ENCODE results near the gene CLRN2.

The CLRN2 gene

DNA sequence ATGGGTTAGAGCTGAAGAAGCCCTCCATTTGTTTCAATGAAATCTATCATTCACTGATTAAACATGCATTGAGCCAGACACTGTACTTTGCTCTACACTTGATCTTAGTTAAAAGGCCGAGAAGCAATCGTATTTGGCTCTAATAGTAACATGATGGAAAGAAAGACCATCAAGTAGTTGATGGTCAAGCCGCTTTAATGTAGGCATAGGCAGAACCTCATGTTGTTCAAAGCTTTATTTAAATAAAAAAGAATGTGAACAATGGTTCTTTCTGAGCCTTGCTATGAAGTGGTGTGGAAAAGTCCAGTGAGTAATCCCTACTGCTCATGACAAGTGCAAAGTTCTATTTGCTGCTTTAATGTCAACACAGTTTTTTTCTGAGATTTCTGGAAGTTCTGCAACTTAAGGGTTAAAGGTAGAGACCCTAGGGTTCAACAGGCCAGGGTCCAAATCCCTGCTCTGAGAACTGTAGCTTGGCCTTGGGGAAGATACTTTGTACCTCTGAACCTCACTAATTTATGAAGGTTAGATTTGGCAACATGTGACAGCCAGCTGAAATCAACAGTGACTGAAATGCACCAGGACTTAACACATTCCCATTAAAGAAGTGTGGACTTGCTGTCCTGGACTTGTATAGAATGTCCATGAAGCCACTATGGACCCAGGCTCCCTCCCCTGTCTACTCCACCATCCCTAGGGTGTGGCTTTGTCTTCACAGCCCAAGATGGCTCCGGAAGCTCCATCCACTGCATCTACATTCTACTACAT is 44.2 kb downstream of the CLRN2 start:
- TF ChIP-seq EZH2phosphoT487 (IDR thresholded peaks at IDR 0.05; ENCODE audit: borderline replicate concordance, low read length) (no peak), CTCF (IDR thresholded peaks at IDR 0.05; ENCODE audit: low read depth, low read length, poor library complexity, severe bottlenecking) (no peak)
- H3F3A ChIP-seq (ENCODE audit: control insufficient read depth, insufficient read depth): no peaks in the 10 kb centered on the region
- no peak overlapping the region for H3K4me3 ChIP-seq (ENCODE audit: low read length)
- H3K27ac ChIP-seq (ENCODE audit: low read depth, low read length): no peak overlapping the region
- no peaks in the 10 kb centered on the region for H4K20me1 ChIP-seq (ENCODE audit: control insufficient read depth, insufficient read depth, low read depth, low read length)
- no peaks in the 10 kb centered on the region for H3K4me1 ChIP-seq (ENCODE audit: control insufficient read depth, low read length)
- no peaks in the 10 kb centered on the region for H3K9me3 ChIP-seq (ENCODE audit: control insufficient read depth, insufficient read depth, low read length)
- no peaks in the 10 kb centered on the region for H3K9me2 ChIP-seq (replicated peaks; ENCODE audit: control insufficient read depth, low read length)
- H3K36me3 ChIP-seq (ENCODE audit: control insufficient read depth, low read length): no peaks in the 10 kb centered on the region
- H3K27me3 ChIP-seq (ENCODE audit: control insufficient read depth, low read length): no peaks in the 10 kb centered on the region; the same call in 1 of the 2 replicates
- no peak overlapping the region for H3K4me2 ChIP-seq (ENCODE audit: low read length)
- H3K79me2 ChIP-seq (ENCODE audit: control insufficient read depth, low read length): no peaks in the 10 kb centered on the region

- no peak for TF ChIP-seq EZH2phosphoT487 (IDR thresholded peaks at IDR 0.05; ENCODE audit: borderline replicate concordance, low read length)
- no peak for TF ChIP-seq CTCF (IDR thresholded peaks at IDR 0.05; ENCODE audit: low read depth, low read length, poor library complexity, severe bottlenecking)
- H3K79me2 ChIP-seq (ENCODE audit: control insufficient read depth, low read length): no peaks in the 10 kb centered on the region
- no peaks in the 10 kb centered on the region for H4K20me1 ChIP-seq (ENCODE audit: control insufficient read depth, insufficient read depth, low read depth, low read length)
- no peaks in the 10 kb centered on the region for H3K9me3 ChIP-seq (ENCODE audit: control insufficient read depth, insufficient read depth, low read length)
- H3K4me2 ChIP-seq (ENCODE audit: low read length): no peak overlapping the region
- H3K4me3 ChIP-seq (ENCODE audit: low read length): no peak overlapping the region
- no peaks in the 10 kb centered on the region for H3K36me3 ChIP-seq (ENCODE audit: control insufficient read depth, low read length)
- no peaks in the 10 kb centered on the region for H3F3A ChIP-seq (ENCODE audit: control insufficient read depth, insufficient read depth)
- H3K27me3 ChIP-seq (ENCODE audit: control insufficient read depth, low read length): no peaks in the 10 kb centered on the region; the same call in 1 of the 2 replicates
- H3K9me2 ChIP-seq (replicated peaks; ENCODE audit: control insufficient read depth, low read length): no peaks in the 10 kb centered on the region
- no peak overlapping the region for H3K27ac ChIP-seq (ENCODE audit: low read depth, low read length)
- H3K4me1 ChIP-seq (ENCODE audit: control insufficient read depth, low read length): no peaks in the 10 kb centered on the region
These were observed 44.7 kb downstream of the CLRN2 start for GRCh38 chr4:17559709-17560048.

DNA sequence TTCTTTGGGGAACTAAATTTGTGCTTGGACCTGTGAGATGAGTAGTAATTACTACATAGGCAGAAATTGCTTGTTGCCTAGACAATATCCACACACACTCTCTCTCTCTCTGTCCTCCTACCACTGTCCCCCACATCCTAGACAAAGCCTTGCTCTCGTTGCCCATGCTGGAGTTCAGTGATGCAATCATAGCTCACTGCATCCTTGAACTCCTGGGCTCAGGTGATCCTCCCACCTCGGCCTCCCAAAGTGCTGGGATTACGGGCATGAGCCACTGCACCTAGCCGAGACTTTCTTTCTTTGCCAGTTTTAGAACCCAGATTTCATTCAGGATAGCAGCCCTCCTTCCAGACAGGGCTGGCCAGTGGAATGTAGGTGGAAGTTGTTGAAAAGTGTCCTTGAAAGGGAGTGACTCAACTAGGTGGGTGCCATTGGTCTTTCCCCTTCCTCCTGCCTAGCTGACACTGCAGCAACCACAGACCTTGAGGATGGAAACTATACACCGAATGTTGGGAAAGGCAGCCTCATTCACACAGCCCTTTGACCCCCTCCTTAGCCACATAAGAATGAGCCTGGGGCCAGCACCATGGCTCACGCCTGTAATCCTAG is 45.2 kb downstream of the CLRN2 start:
- Histone ChIP-seq H3K79me2 (ENCODE audit: control insufficient read depth, low read length) (no peaks in the 10 kb centered on the region), H4K20me1 (ENCODE audit: control insufficient read depth, insufficient read depth, low read depth, low read length) (no peaks in the 10 kb centered on the region), H3K9me3 (ENCODE audit: control insufficient read depth, insufficient read depth, low read length) (no peaks in the 10 kb centered on the region), H3K4me1 (ENCODE audit: control insufficient read depth, low read length) (no peaks in the 10 kb centered on the region), H3K27me3 (ENCODE audit: control insufficient read depth, low read length) (no peaks in the 10 kb centered on the region), H3K4me3 (ENCODE audit: low read length) (no peak overlapping the region), H3K36me3 (ENCODE audit: control insufficient read depth, low read length) (no peaks in the 10 kb centered on the region), H3K9me2 (replicated peaks; ENCODE audit: control insufficient read depth, low read length) (no peaks in the 10 kb centered on the region), H3K4me2 (ENCODE audit: low read length) (no peak overlapping the region), H3K27ac (ENCODE audit: low read depth, low read length) (no peak overlapping the region), H3F3A (ENCODE audit: control insufficient read depth, insufficient read depth) (no peaks in the 10 kb centered on the region)
- TF ChIP-seq EZH2phosphoT487 (IDR thresholded peaks at IDR 0.05; ENCODE audit: borderline replicate concordance, low read length): no peak
- TF ChIP-seq CTCF (IDR thresholded peaks at IDR 0.05; ENCODE audit: low read depth, low read length, poor library complexity, severe bottlenecking): no peak

Measured in DOHH2 (cell line).